ENCODE data around the gene EMX2. TPM values are rescaled to one million over a fixed set of nuclear protein-coding genes. Genes with fewer than 3 reads are reported as not detected.

EMX2 gene
- total and polyA plus RNA-seq, 10 of the 15 experiments (the other 5 are each of a cell fraction or from before 2014, with no cell fraction given), result 0.12 TPM; not detected in 9

DNA sequence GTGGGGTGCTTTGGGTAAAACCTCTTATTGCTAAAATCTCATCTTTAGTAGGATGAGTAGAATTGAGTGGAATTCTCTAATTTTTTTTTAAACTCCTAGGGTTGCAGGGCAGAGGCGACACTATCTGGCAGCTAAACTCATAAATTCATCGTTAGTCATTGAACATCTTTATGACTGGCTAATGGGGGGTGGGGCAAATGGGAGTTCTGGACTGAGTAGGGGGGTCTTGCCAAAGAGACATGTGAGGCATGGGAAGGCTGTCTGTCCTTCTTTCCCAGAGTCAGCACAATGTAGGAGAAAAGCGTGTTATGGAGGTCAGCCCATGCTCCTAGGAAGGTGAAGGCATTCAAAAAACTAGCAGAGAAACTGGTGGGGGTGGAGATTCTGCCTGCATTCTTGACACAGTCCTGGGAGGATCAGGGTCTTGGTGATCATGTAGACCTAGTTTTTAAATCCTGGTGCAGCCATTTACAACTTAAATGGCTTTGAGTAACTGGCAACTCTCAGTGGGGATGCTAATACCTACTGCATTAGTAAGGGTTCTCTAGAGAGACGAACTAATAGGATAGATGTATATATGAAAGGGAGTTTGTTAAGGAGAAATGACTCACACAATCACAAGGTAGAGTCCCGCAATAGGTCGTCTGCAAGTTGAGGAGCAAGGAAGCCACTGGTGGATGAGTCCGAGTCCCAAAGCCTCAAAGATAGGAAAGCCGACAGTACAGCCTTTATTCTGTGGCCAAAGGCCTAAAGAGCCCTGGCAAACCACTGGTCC is 47.7 kb downstream of the EMX2 start (continued):
- TF ChIP-seq, protein P1, sequence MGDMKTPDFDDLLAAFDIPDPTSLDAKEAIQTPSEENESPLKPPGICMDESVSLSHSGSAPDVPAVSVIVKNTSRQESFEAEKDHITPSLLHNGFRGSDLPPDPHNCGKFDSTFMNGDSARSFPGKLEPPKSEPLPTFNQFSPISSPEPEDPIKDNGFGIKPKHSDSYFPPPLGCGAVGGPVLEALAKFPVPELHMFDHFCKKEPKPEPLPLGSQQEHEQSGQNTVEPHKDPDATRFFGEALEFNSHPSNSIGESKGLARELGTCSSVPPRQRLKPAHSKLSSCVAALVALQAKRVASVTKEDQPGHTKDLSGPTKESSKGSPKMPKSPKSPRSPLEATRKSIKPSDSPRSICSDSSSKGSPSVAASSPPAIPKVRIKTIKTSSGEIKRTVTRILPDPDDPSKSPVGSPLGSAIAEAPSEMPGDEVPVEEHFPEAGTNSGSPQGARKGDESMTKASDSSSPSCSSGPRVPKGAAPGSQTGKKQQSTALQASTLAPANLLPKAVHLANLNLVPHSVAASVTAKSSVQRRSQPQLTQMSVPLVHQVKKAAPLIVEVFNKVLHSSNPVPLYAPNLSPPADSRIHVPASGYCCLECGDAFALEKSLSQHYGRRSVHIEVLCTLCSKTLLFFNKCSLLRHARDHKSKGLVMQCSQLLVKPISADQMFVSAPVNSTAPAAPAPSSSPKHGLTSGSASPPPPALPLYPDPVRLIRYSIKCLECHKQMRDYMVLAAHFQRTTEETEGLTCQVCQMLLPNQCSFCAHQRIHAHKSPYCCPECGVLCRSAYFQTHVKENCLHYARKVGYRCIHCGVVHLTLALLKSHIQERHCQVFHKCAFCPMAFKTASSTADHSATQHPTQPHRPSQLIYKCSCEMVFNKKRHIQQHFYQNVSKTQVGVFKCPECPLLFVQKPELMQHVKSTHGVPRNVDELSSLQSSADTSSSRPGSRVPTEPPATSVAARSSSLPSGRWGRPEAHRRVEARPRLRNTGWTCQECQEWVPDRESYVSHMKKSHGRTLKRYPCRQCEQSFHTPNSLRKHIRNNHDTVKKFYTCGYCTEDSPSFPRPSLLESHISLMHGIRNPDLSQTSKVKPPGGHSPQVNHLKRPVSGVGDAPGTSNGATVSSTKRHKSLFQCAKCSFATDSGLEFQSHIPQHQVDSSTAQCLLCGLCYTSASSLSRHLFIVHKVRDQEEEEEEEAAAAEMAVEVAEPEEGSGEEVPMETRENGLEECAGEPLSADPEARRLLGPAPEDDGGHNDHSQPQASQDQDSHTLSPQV (IDR thresholded peaks at IDR 0.05), result no peak
- no peak for TF ChIP-seq CHD2 (IDR thresholded peaks at IDR 0.05; ENCODE audit: borderline replicate concordance, low read depth, low read length)

DNA sequence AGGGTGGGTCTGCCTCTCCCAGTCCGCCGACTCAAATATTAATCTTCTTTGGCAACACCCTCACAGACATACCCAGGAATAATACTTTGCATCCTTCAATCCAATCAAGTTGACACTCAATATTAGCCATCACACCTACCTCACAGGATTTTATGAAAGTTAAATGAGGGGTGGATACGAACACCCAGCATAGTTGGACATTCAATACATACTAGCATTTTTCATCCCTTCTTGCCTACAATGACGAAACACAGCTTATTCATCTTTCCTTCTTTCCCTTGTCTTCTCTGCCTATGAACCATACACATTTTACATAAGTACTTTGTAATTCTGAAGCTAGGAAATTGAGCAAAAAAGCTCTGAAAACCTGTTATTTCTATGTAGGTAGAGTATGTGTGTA is 48.5 kb downstream of the EMX2 start:
- DNase-seq (ENCODE audit: low read depth, low spot score), result no peak
- Histone ChIP-seq H3K36me3 (ENCODE audit: control insufficient read depth in 2 of 2, insufficient read depth in 2 of 2, low read length in 1 of 2) (no peaks in the 10 kb centered on the region), H3K27me3 (replicated peaks in 1 of 2; ENCODE audit: control insufficient read depth in 2 of 2, insufficient read depth in 2 of 2, low read length in 1 of 2) (no peaks in the 10 kb centered on the region; a peak in 1 of 4 replicates), H3K79me2 (ENCODE audit: control insufficient read depth, insufficient read depth, low read length) (no peaks in the 10 kb centered on the region), H2AFZ (ENCODE audit: control insufficient read depth, low read depth, low read length) (no peak overlapping the region), H3K27ac (ENCODE audit: control insufficient read depth, insufficient read depth) (no peak overlapping the region), H4K20me1 (ENCODE audit: control insufficient read depth, insufficient read depth) (no peaks in the 10 kb centered on the region), H3K4me2 (ENCODE audit: control insufficient read depth, insufficient read depth) (no peak overlapping the region), H3K4me3 (no peak overlapping the region), H3K9ac (ENCODE audit: control insufficient read depth, insufficient read depth, low read length) (no peak overlapping the region), H3K9me3 (replicated peaks; ENCODE audit: control insufficient read depth, insufficient read depth, low read length) (no peaks in the 10 kb centered on the region), H3K4me1 (ENCODE audit: control insufficient read depth, insufficient read depth, low read length) (no peaks in the 10 kb centered on the region)
- no peak for ATAC-seq
- intact Hi-C loops (cut with micrococcal nuclease; ENCODE audit: unreplicated experiment), result no loop called here
- ChIA-PET CTCF (interaction anchor here (0.6 kb wide), 1 partner anchor 118 kb away, joined by 3 read pairs; no protein-coding TSS in a partner anchor), POLR2A (no interaction called here), SMC1A (ENCODE audit: uncharacterized antibody, unreplicated experiment) (interaction anchor here (0.6 kb wide), 1 partner anchor 61 kb away, joined by 3 read pairs; no protein-coding TSS in a partner anchor), RAD21 (ENCODE audit: unreplicated experiment) (no interaction called here)
- no TSS peak for BruUV-seq (replicated peaks)
- 61% methylated on average over 4 of the region's 4 CpGs for WGBS (ENCODE audit: insufficient coverage, insufficient replicate concordance, low lambda C conversion rate, missing lambda C conversion rate)
- in situ Hi-C loops (cut with MboI), result no loop called here
- no peak for FAIRE-seq
- TF ChIP-seq NFYB (IDR thresholded peaks at IDR 0.05; ENCODE audit: insufficient read depth, low read depth, low read length) (no peak), MTA3 (IDR thresholded peaks at IDR 0.05; ENCODE audit: borderline replicate concordance, low read length) (no peak), SMC3 (IDR thresholded peaks at IDR 0.05; ENCODE audit: borderline replicate concordance, low read length) (no peak), HDGF (IDR thresholded peaks at IDR 0.05) (no peak), FOS (IDR thresholded peaks at IDR 0.05; ENCODE audit: borderline replicate concordance, extremely low read depth, insufficient read length) (no peak)
- TF ChIP-seq, protein P2, sequence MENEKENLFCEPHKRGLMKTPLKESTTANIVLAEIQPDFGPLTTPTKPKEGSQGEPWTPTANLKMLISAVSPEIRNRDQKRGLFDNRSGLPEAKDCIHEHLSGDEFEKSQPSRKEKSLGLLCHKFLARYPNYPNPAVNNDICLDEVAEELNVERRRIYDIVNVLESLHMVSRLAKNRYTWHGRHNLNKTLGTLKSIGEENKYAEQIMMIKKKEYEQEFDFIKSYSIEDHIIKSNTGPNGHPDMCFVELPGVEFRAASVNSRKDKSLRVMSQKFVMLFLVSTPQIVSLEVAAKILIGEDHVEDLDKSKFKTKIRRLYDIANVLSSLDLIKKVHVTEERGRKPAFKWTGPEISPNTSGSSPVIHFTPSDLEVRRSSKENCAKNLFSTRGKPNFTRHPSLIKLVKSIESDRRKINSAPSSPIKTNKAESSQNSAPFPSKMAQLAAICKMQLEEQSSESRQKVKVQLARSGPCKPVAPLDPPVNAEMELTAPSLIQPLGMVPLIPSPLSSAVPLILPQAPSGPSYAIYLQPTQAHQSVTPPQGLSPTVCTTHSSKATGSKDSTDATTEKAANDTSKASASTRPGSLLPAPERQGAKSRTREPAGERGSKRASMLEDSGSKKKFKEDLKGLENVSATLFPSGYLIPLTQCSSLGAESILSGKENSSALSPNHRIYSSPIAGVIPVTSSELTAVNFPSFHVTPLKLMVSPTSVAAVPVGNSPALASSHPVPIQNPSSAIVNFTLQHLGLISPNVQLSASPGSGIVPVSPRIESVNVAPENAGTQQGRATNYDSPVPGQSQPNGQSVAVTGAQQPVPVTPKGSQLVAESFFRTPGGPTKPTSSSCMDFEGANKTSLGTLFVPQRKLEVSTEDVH (IDR thresholded peaks at IDR 0.05; ENCODE audit: low read depth, partially characterized antibody), result no peak
- TF ChIP-seq, protein P3, sequence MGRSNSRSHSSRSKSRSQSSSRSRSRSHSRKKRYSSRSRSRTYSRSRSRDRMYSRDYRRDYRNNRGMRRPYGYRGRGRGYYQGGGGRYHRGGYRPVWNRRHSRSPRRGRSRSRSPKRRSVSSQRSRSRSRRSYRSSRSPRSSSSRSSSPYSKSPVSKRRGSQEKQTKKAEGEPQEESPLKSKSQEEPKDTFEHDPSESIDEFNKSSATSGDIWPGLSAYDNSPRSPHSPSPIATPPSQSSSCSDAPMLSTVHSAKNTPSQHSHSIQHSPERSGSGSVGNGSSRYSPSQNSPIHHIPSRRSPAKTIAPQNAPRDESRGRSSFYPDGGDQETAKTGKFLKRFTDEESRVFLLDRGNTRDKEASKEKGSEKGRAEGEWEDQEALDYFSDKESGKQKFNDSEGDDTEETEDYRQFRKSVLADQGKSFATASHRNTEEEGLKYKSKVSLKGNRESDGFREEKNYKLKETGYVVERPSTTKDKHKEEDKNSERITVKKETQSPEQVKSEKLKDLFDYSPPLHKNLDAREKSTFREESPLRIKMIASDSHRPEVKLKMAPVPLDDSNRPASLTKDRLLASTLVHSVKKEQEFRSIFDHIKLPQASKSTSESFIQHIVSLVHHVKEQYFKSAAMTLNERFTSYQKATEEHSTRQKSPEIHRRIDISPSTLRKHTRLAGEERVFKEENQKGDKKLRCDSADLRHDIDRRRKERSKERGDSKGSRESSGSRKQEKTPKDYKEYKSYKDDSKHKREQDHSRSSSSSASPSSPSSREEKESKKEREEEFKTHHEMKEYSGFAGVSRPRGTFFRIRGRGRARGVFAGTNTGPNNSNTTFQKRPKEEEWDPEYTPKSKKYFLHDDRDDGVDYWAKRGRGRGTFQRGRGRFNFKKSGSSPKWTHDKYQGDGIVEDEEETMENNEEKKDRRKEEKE (IDR thresholded peaks at IDR 0.05), result no peak

Data from GM12878 (cell line).